Thymus (tissue), 11 donors: ENCODE data around the gene GTF2H4. TPM values are rescaled to one million over a fixed set of nuclear protein-coding genes. Genes with fewer than 3 reads are reported as not detected.
"Not testable (repeated sequence)": the region's sequence is repeated elsewhere in the genome, so short reads cannot be mapped to it uniquely, and the experiment has no call there.

Source experiments
- DNase-seq, 9 donors: peaks; one replicate each; pipeline ENCODE4 v3.0.0-alpha.2; 2013; ENCODE audit warnings: low spot score in 9 of 9, low read depth in 6 of 9, missing footprints in 1 of 9
- H3K27ac ChIP-seq, 2 donors: one replicate each; pipeline ENCODE4 v1.5.1; 2013; ENCODE audit warnings: control low read depth in 1 of 2, low read depth in 1 of 2, low read length in 1 of 2, mild to moderate bottlenecking in 1 of 2, moderate library complexity in 1 of 2
- H3K27me3 ChIP-seq, 2 donors: one replicate each; pipeline ENCODE4 v1.5.1; 2013; ENCODE audit warnings: low read length in 1 of 2; ENCODE audit not compliant: control insufficient read depth in 2 of 2, insufficient read depth in 1 of 2
- H3K36me3 ChIP-seq, 2 donors: one replicate each; pipeline ENCODE4 v1.5.1; 2013; ENCODE audit warnings: low read length in 1 of 2, mild to moderate bottlenecking in 1 of 2, moderate library complexity in 1 of 2; ENCODE audit not compliant: control insufficient read depth in 2 of 2, insufficient read depth in 2 of 2
- H3K4me1 ChIP-seq, 2 donors: one replicate each; pipeline ENCODE4 v1.5.1; 2013; ENCODE audit warnings: low read length in 2 of 2; ENCODE audit not compliant: control insufficient read depth in 2 of 2, insufficient read depth in 2 of 2
- H3K4me3 ChIP-seq, 2 donors: one replicate each; pipeline ENCODE4 v1.5.1; 2013; ENCODE audit warnings: low read length in 2 of 2, control low read depth in 1 of 2, mild to moderate bottlenecking in 1 of 2
- H3K9me3 ChIP-seq, 2 donors: one replicate each; pipeline ENCODE4 v1.5.1; 2013; ENCODE audit warnings: low read length in 1 of 2, mild to moderate bottlenecking in 1 of 2; ENCODE audit not compliant: control insufficient read depth in 2 of 2, insufficient read depth in 1 of 2
- WGBS: extraction: QIAGEN DNeasy Blood & Tissue Kit; methylation state at CpG from one replicate; pipeline ENCODE4 v1.1.7; 2013; 5-methylcytosine and 5-hydroxymethylcytosine counted together
- polyA plus RNA-seq: library from polyadenylated mRNA; stranded (reverse); fragments of 200-250 nt; gene quantifications from one replicate; pipeline ENCODE4 v1.2.3, GENCODE V29; 2013
- total RNA-seq: library from RNA; stranded (reverse); fragments of 120-200 nt; gene quantifications from one replicate; pipeline ENCODE4 v1.2.4, GENCODE V29; 2013
- donor health status: healthy.

The GTF2H4 gene
- total and polyA plus RNA-seq, 2 donors, result 12.9 to 35.4 TPM

GRCh38 chr6:30924040-30924627 is 16.1 kb downstream of the GTF2H4 start:
- not testable (repeated sequence) for DNase-seq

GRCh38 chr6:30926644-30927043 is 18.6 kb downstream of the GTF2H4 start:
- no peak overlapping the region for H3K4me3 ChIP-seq
- peaks cover 42 to 45% of the 10 kb centered on the region in 2 donors for H3K36me3 ChIP-seq
- peaks cover 0 to under 1% of the 10 kb centered on the region in 2 donors for H3K27me3 ChIP-seq
- H3K27ac ChIP-seq, result no peak overlapping the region
- H3K9me3 ChIP-seq, result peaks cover 0 to 11% of the 10 kb centered on the region in 2 donors
- no peak for DNase-seq
- WGBS, result 98% methylated on average over 4 of the region's 4 CpGs
- no peaks in the 10 kb centered on the region for H3K4me1 ChIP-seq

More at GRCh38 chr6:30924040-30924627, 16.1 kb downstream of the GTF2H4 start:
- not testable (repeated sequence) for H3K27ac ChIP-seq, H3K4me3 ChIP-seq, H3K4me1 ChIP-seq, H3K27me3 ChIP-seq
- Histone ChIP-seq H3K9me3 (peaks cover 0 to 10% of the 10 kb centered on the region in 2 donors), H3K36me3 (peaks cover 65 to 67% of the 10 kb centered on the region in 2 donors)
- WGBS, result 96% methylated on average over 9 of the region's 9 CpGs

GRCh38 chr6:30927080-30927479 is 19.1 kb downstream of the GTF2H4 start:
- not testable (repeated sequence) for H3K4me1 ChIP-seq, H3K27ac ChIP-seq, DNase-seq, H3K27me3 ChIP-seq, H3K4me3 ChIP-seq
- WGBS, result 96% methylated on average over 3 of the region's 3 CpGs
- Histone ChIP-seq H3K36me3 (peaks cover 38 to 41% of the 10 kb centered on the region in 2 donors), H3K9me3 (peaks cover 0 to 11% of the 10 kb centered on the region in 2 donors)

- H3K36me3 ChIP-seq, result peaks cover 23 to 25% of the 10 kb centered on the region in 2 donors
- H3K9me3 ChIP-seq, result peaks cover 0 to 11% of the 10 kb centered on the region in 2 donors
- WGBS, result 85% methylated on average over 3 of the region's 3 CpGs
- no peak overlapping the region for H3K4me3 ChIP-seq
- no peak for DNase-seq
- peaks cover 0 to 8% of the 10 kb centered on the region in 2 donors for H3K27me3 ChIP-seq
- H3K27ac ChIP-seq, result no peak overlapping the region
- no peaks in the 10 kb centered on the region for H3K4me1 ChIP-seq
Observed at GRCh38 chr6:30928677-30929076, 20.7 kb downstream of the GTF2H4 start.

GRCh38 chr6:30930506-30930905 is 22.5 kb downstream of the GTF2H4 start:
- DNase-seq, result no peak
- Histone ChIP-seq H3K36me3 (peaks cover 15 to 17% of the 10 kb centered on the region in 2 donors), H3K9me3 (peaks cover 0 to 11% of the 10 kb centered on the region in 2 donors), H3K4me1 (no peaks in the 10 kb centered on the region), H3K27ac (no peak overlapping the region), H3K27me3 (peaks cover 0 to 14% of the 10 kb centered on the region in 2 donors), H3K4me3 (no peak overlapping the region)
- 98% methylated on average over 4 of the region's 4 CpGs for WGBS

DNA sequence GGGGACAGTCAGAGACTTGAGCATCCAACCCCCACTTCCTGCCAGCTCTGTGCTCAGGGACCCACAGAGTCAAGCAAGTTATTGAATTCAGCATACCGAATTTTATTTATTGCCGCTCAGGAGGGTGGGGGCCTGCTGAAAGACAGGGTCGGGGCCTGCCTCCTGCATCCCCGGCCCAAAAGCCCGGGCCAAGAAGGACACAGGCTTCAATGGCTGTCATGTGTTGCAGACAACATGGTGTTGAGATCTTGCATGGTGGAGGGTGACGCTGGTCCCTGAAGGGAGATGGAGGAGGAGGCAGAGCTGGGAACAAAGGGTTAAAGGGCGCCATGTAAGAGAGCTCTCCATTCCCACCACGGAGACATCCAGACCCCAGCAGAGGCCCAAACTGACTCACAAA is 23.3 kb downstream of the GTF2H4 start:
- no peak for DNase-seq
- peaks cover 0 to 11% of the 10 kb centered on the region in 2 donors for H3K9me3 ChIP-seq
- peaks cover 8 to 9% of the 10 kb centered on the region in 2 donors for H3K36me3 ChIP-seq
- peaks cover 0 to 17% of the 10 kb centered on the region in 2 donors for H3K27me3 ChIP-seq
- no peaks in the 10 kb centered on the region for H3K4me1 ChIP-seq
- H3K4me3 ChIP-seq, result no peak overlapping the region
- no peak overlapping the region for H3K27ac ChIP-seq
- WGBS, result 82% methylated on average over 8 of the region's 8 CpGs

DNA sequence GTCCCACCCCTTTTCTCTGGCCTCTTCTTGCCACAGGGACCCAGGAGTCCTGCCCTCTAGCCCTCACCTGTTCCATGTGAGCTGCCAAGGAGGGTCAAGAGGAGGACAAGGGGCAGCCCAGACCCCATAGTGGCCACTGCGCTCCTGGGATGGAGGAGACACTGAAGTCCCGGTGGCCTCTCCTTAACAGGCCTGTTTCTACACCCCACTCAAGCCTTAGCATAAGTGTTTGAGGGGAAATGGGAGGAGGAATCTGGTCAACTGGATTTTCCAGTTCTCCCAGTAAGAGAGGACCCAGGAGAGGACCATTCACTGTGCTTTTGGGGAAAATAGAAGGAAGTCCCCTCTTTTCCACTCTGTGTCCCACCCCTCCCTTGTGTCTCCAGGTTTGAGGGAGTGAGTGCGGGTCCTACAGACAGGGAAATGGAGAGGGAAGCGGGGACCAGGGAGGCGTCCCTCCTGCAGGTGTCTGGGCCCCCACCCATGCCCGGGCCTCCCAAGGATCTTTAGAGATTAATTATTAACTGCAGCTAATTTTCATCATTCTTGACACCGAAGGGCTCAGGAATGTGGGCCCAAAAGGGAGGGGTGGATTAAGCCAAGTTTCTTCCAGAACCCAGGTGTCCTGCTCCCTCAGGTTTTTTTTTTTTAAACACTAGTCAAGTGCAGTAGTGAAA is 24.1 kb downstream of the GTF2H4 start, which contains the start of gene SFTA2:
Gene SFTA2 (minus strand): TSS at position 202 of the 677 bp plus-strand sequence. CDS start 74 bp downstream, at position 128.
- 92% methylated on average over 7 of the region's 7 CpGs for WGBS
- DNase-seq, result no peak

GRCh38 chr6:30932665-30933365 is 24.8 kb downstream of the GTF2H4 start:
- WGBS, result 92% methylated on average over 6 of the region's 6 CpGs
- Histone ChIP-seq H3K9me3 (peaks cover 0 to 11% of the 10 kb centered on the region in 2 donors), H3K36me3 (peaks cover 0 to 3% of the 10 kb centered on the region in 2 donors), H3K4me3 (no peak overlapping the region), H3K27me3 (peaks cover 0 to 27% of the 10 kb centered on the region in 2 donors), H3K4me1 (no peaks in the 10 kb centered on the region), H3K27ac (no peak overlapping the region)
- DNase-seq, result no peak

More for the DNA sequence above, 24.1 kb downstream of the GTF2H4 start, which contains the start of gene SFTA2:
- Histone ChIP-seq H3K4me3 (no peak within 1 kb of the TSS), H3K9me3 (peaks cover 0 to 11% of the 10 kb centered on the region in 2 donors), H3K27ac (no peak within 1 kb of the TSS), H3K4me1 (no peaks in the 10 kb centered on the region), H3K27me3 (peaks cover 0 to 24% of the 10 kb centered on the region in 2 donors), H3K36me3 (peaks cover 0 to 3% of the 10 kb centered on the region in 2 donors)

DNA sequence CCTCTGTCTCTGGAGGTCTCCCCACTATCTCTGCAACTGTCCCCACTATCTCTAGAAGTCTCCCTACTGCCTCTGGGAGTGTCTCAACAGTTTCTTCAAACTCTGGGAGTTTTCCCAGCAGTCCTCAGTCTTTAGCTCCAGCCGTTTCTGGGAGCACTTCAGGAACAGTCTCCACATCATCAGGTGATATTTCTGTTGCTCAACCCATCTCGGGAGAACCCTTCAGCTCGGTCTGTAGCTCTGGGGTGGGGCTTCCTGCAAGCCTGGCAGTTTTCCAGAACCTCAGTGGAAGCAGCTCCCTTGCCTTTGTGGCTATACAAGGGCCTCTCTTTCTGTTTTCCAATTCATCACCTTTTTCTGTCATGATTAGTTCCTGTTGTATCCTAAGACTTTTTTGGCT is 27.0 kb downstream of the GTF2H4 start:
- no peak overlapping the region for H3K27ac ChIP-seq
- WGBS, result 45% methylated on average over 3 of the region's 3 CpGs
- DNase-seq, result no peak

More for the DNA sequence above, 27.0 kb downstream of the GTF2H4 start:
- H3K9me3 ChIP-seq, result no peaks in the 10 kb centered on the region
- H3K36me3 ChIP-seq, result no peaks in the 10 kb centered on the region
- no peaks in the 10 kb centered on the region for H3K4me1 ChIP-seq
- H3K27me3 ChIP-seq, result peaks cover 0 to 37% of the 10 kb centered on the region in 2 donors
- no peak overlapping the region for H3K4me3 ChIP-seq
